Activated CD4-positive, alpha-beta T cell treated with anti-CD3 and anti-CD28 coated beads for 48 hours (primary cell): ENCODE results near the gene WNT2.

Experiments
- DNase-seq: peaks from one replicate; pipeline ENCODE4 v3.0.0-alpha.2; 2020

The WNT2 gene

GRCh38 chr7:117322741-117323304, at the start of gene WNT2:
Gene WNT2, minus strand, starts transcription at chr7:117323058. Its CDS starts 69 bp downstream, at chr7:117322989.
- DNase-seq = no peak

GRCh38 chr7:117372073-117372472, 49.2 kb upstream of the WNT2 start:
- no peak for DNase-seq

GRCh38 chr7:117364339-117365080, 41.7 kb upstream of the WNT2 start:
- no peak for DNase-seq

GRCh38 chr7:117362294-117362888, 39.5 kb upstream of the WNT2 start:
- no peak for DNase-seq

- DNase-seq = no peak
Observed at GRCh38 chr7:117350027-117350426, 27.2 kb upstream of the WNT2 start.

DNA sequence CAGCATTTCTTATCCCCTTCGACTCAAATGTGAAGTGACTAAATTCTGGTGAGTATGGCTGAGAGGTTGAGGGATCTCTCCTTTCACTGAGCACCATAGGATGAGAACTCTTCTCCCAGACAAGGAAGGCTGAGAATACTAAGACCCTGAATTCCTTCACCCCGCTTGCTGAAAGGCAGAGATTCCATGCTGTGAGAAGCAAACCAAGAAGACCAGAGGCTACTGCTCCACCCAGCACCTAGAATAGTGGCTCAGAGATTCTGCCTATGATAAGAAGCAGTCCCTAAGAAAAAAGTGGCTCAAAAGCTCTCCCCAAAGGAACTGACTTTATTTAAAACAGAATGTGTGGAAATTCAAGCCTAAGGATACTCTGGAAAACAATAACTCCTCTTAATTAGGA, 26.7 kb upstream of the WNT2 start:
- DNase-seq = no peak

DNA sequence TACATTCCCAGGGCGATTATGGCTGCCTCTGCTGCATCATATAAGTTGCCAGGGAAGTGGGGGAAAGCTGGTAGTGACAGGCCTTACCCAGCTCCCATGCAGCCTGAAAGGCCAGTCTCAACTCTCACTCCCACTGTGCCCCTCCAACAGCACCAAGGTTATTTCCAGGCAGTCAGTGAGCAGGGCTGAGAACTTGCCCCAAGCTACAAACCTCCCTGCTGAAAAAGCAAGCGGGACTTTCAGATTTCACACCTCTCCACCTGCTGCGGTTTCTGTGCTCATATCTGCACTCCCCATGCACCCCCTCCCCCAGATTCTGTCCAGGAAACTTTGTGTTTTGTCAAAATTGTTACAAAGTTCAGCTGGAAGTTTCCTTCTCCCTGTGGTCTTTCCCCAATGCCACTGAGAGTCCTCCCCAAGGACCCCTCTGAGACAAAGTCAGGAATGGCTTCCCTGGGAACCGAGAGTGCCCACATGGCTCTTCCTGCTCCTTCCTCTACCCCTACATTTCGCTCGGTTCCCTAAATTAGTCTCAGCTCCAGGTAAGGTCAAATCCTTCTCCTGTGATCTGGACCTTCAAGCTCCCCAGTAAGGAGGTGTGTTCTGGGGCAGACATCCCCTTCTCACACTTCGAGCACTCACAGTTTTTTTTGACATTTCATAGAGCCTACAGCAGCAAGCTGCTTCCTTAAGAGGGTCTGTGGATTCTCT, 25.3 kb upstream of the WNT2 start:
- no peak for DNase-seq

DNA sequence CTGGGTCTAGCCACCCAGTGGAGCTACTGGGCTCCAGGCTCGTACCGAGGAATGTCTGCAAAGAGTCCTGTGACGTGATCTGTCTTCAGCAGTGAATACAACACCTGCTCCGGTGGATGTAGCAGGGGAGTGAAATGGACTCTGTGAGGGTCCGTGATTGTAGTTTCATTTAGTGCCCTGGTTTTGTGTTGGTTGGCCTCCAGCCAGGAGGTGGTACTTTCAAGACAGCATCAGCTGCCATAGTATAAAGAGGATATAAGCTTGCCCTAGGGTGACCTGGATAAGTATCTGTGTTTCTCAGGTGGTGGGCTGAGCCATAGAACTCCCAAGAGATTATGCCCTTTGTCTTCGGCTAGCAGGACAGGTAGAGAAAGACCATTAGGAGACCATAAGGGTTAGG, 24.6 kb upstream of the WNT2 start:
- no peak for DNase-seq

- no peak for DNase-seq
Observed at GRCh38 chr7:117346161-117346560, 23.3 kb upstream of the WNT2 start.

DNA sequence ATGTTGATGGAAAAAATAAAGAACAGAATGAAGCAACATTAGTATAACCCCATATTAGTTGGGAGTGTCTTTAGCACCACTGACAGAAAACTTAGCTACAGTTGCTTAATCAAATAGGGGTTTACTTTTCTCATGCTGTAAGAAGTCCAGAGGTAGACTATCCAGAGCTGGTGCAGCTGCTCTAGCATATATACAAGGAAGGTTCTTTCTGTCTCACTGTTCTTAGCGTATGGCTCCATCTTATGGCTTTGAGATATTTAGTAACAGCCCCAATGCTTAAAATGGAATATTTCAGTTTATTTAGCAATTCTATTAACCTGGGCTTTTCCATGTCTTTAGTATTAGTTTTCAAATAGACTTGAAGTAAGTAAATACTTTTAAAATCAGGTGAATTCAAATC, 15.2 kb upstream of the WNT2 start:
- DNase-seq = no peak

DNA sequence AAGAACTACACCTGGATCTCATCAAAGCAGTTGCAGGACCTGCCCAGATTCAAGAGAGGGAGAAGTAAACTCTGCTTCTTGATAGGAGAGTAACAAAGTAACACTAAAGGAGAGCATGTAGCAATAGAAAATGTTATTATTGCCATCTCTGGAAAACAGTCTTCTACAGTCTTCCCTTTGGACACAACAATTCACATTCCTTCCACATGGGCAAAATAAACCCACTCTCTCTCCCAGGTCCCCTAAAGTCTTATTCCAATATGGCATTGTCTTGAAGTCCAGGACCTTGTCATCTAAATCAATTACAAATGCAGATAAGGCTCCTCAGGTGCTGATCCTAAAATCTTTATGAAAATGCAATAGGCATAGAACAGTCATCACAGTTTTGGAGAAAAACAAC, 10.3 kb upstream of the WNT2 start:
- DNase-seq = no peak

DNA sequence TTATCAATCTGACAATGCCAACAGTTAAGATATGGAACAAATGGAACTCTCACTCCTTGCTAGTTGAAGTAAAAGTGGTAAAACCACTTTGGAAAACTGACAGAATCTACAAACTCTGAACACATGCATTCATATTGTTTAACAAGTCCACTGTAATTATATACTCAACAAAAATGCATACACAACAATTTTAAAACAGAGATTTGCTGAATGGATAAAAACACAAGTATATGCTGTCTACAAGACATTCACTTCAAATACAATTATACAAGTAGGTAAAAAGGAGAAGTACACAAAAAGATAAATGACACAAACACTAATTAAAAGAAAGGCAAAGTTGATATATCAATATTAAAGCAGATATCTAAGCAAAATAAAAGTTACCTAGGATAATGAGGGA, 9.2 kb upstream of the WNT2 start:
- no peak for DNase-seq

GRCh38 chr7:117325836-117326235, 3.0 kb upstream of the WNT2 start:
- no peak for DNase-seq

- DNase-seq = no peak
Observed at GRCh38 chr7:117324960-117325359, 2.1 kb upstream of the WNT2 start.

- no peak for DNase-seq
Observed at GRCh38 chr7:117323851-117324711, 1.2 kb upstream of the WNT2 start.

- DNase-seq = no peak
Observed at GRCh38 chr7:117323305-117323850, 520 bp upstream of the WNT2 start.

GRCh38 chr7:117320523-117320922, 2.3 kb downstream of the WNT2 start:
- no peak for DNase-seq

DNA sequence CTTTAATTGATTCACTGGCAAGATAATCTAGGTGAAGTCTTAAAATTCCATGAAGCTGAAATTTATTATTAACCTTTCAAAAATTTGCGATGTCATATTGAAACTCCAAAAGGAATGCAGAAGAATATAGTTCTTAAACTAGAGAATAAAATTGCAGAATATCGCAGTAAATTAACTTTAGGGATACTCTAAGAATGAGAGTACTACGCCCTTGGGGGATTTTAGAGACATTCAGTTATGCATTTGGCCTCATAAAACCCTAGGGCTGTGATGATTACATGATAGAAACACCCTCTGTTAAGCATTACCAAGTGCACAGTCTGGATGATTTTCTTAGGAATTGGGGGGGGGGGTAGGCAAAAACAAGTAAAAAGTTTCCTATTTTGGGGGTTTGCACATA, 3.7 kb downstream of the WNT2 start:
- DNase-seq = no peak

DNA sequence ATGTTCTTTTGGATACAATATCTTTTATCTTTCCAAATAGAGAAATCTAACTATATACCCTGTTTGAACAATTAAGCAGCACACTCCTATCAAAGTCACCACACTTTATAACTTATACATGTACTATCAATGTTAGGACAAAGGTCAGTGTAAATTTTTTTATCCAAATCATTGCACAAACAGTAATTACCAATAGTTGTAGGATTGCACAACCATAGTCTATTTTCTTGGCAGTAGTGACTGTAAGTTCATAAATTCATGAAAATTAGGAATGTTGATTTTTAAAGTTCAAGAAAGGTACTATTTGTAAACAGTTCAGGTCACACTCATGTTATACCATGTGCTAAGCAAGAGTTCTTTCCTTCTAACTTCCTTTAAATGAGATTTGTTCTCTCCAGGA, 9.3 kb downstream of the WNT2 start:
- DNase-seq = no peak

- no peak for DNase-seq
Observed at GRCh38 chr7:117312593-117313580, 10.0 kb downstream of the WNT2 start.

DNA sequence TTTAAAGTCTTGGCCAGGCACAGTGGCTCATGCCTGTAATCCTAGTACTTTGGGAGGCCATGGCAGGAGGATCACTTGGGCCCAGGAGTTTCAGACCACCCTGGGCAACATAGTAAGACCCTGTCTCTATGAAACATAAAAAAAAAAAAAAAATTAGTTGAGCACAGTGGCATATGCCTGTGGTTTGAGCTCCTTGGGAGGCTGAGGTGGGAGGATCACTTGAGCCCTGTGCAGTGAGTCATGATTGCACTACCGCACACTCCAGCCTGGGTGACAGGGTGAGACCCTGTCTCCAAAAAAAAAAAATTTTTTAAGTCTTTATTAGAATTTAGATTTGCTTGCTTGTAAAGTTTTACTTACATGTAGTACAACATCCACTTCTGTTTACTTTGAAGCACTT, 14.0 kb downstream of the WNT2 start:
- DNase-seq = no peak
